H1 (cell line): ENCODE data around the gene SPSB1. TPM values are rescaled to one million over a fixed set of nuclear protein-coding genes. Genes with fewer than 3 reads are reported as not detected.

ENCODE experiments used
- CTCF ChIA-PET: fragments of 300-600 bp; sonication (Branson Sonifier 250); formaldehyde crosslinking; loops from one replicate; lab custom pipeline; 2021; ENCODE audit not compliant: partially characterized antibody; lab: Charles Lee
- POLR2A ChIA-PET: fragments of 300-600 bp; sonication (Branson Sonifier 250); formaldehyde crosslinking; loops from one replicate; lab custom pipeline; 2021; ENCODE audit warnings: inconsistent platforms; ENCODE audit not compliant: partially characterized antibody; lab: Charles Lee
- DNase-seq, 2 experiments: peaks; one replicate each; pipeline versions ENCODE4 v3.0.0 to v3.0.0-alpha.2; 2010 to 2022; ENCODE audit warnings: low spot score in 2 of 2, low read depth in 1 of 2, mixed read lengths in 1 of 2
- FAIRE-seq: peaks from 2 replicates; lab custom pipeline; 2011; peaks lifted over from hg19 to GRCh38; lab: Jason Lieb, UNC
- H2AFZ ChIP-seq: 2 replicates; pipeline ENCODE4 v1.8.1; 2012; ENCODE audit warnings: low read length, inconsistent platforms
- H2AK5ac ChIP-seq: 2 replicates; pipeline ENCODE4 v1.6.1; 2013; ENCODE audit warnings: low read depth, low read length
- H2BK120ac ChIP-seq: replicated peaks from 2 replicates; pipeline ENCODE3; 2013; ENCODE audit warnings: low read depth, low read length, inconsistent platforms
- H2BK12ac ChIP-seq: 2 replicates; pipeline ENCODE4 v1.6.1; 2013; ENCODE audit warnings: low read depth, low read length
- H2BK15ac ChIP-seq: 2 replicates; pipeline ENCODE4 v1.6.1; 2013; ENCODE audit warnings: low read length
- H2BK20ac ChIP-seq: 2 replicates; pipeline ENCODE4 v1.6.1; 2013; ENCODE audit warnings: low read length
- H2BK5ac ChIP-seq: 2 replicates; pipeline ENCODE4 v1.6.1; 2013; ENCODE audit warnings: low read depth, low read length
- H3K14ac ChIP-seq: 2 replicates; pipeline ENCODE4 v1.6.1; 2013; ENCODE audit warnings: inconsistent platforms; ENCODE audit not compliant: insufficient read length
- H3K18ac ChIP-seq: 2 replicates; pipeline ENCODE4 v1.6.1; 2013; ENCODE audit warnings: low read length; ENCODE audit errors: extremely low read depth
- H3K23ac ChIP-seq: 2 replicates; pipeline ENCODE4 v1.6.1; 2013; ENCODE audit warnings: inconsistent platforms; ENCODE audit not compliant: insufficient read length
- H3K23me2 ChIP-seq: 2 replicates; pipeline ENCODE4 v1.6.1; 2013; ENCODE audit warnings: low read depth, low read length
- H3K27ac ChIP-seq: 2 replicates; pipeline ENCODE4 v1.6.1; 2011; ENCODE audit warnings: low read depth, low read length, inconsistent platforms
- H3K27me3 ChIP-seq, 4 experiments: replicated peaks in 1 of 4; 1 replicate in 1 of 4; 2 replicates in 3 of 4; pipeline versions ENCODE4 v1.6.1 to v1.8.1; 2011 to 2013; ENCODE audit warnings: low read length in 3 of 4, mild to moderate bottlenecking in 3 of 4, inconsistent platforms in 2 of 4, mixed read lengths in 2 of 4, moderate library complexity in 1 of 4; ENCODE audit not compliant: control insufficient read depth in 3 of 4, insufficient read depth in 3 of 4; ENCODE audit errors: extremely low read depth in 1 of 4
- H3K36me3 ChIP-seq, 4 experiments: 2 replicates each; pipeline versions ENCODE4 v1.6.1 to v1.8.1; 2011 to 2013; ENCODE audit warnings: mild to moderate bottlenecking in 4 of 4, low read length in 3 of 4, moderate library complexity in 2 of 4, control low read depth in 1 of 4, inconsistent platforms in 1 of 4; ENCODE audit not compliant: insufficient read depth in 4 of 4, control insufficient read depth in 2 of 4
- H3K4ac ChIP-seq: replicated peaks from 2 replicates; pipeline ENCODE3; 2013; ENCODE audit warnings: low read length, low read depth, mixed read lengths, inconsistent platforms; ENCODE audit not compliant: insufficient read length
- H3K4me1 ChIP-seq, 4 experiments: replicated peaks in 1 of 4; 1 replicate in 1 of 4; 2 replicates in 3 of 4; pipeline versions ENCODE4 v1.6.1 to v1.8.1; 2011 to 2013; ENCODE audit warnings: low read length in 3 of 4, inconsistent platforms in 2 of 4, mixed read lengths in 1 of 4; ENCODE audit not compliant: insufficient read depth in 4 of 4, control insufficient read depth in 3 of 4
- H3K4me2 ChIP-seq, 2 experiments: 2 replicates each; pipeline versions ENCODE4 v1.6.1 to v1.8.1; 2011 to 2013; ENCODE audit warnings: low read depth in 2 of 2, low read length in 2 of 2, control low read depth in 1 of 2, inconsistent platforms in 1 of 2, mild to moderate bottlenecking in 1 of 2; ENCODE audit not compliant: insufficient read depth in 1 of 2
- H3K4me3 ChIP-seq, 4 experiments: fragments of 200-600, 300-600 bp in 1 of 4; sonication (generic), shearing (Covaris generic), sonication (Bioruptor Twin) in 1 of 4; 2 replicates each; pipeline versions ENCODE4 v1.5.1 to v1.8.1; 2011 to 2016; ENCODE audit warnings: low read length in 4 of 4, low read depth in 3 of 4, control low read depth in 2 of 4, inconsistent platforms in 2 of 4, mild to moderate bottlenecking in 2 of 4, mixed read lengths in 1 of 4, moderate library complexity in 1 of 4; ENCODE audit not compliant: insufficient read depth in 2 of 4; ENCODE audit errors: extremely low read depth in 1 of 4
- H3K56ac ChIP-seq: replicated peaks from 2 replicates; pipeline ENCODE3; 2013; ENCODE audit warnings: low read depth, mild to moderate bottlenecking, mixed read lengths, low read length, inconsistent platforms; ENCODE audit not compliant: insufficient read length
- H3K79me1 ChIP-seq: 2 replicates; pipeline ENCODE4 v1.6.1; 2013; ENCODE audit warnings: low read depth, low read length, control low read depth
- H3K79me2 ChIP-seq, 2 experiments: 2 replicates each; pipeline versions ENCODE4 v1.6.1 to v1.8.1; 2012 to 2013; ENCODE audit warnings: low read length in 2 of 2, mild to moderate bottlenecking in 2 of 2, inconsistent platforms in 1 of 2; ENCODE audit not compliant: insufficient read depth in 2 of 2, control insufficient read depth in 1 of 2
- H3K9ac ChIP-seq, 4 experiments: replicated peaks in 1 of 4; 1 replicate in 1 of 4; 2 replicates in 3 of 4; pipeline versions ENCODE4 v1.6.1 to v1.8.1; 2011 to 2013; ENCODE audit warnings: low read depth in 3 of 4, low read length in 3 of 4, control low read depth in 2 of 4, mild to moderate bottlenecking in 2 of 4, moderate library complexity in 2 of 4, inconsistent platforms in 1 of 4; ENCODE audit errors: extremely low read depth in 1 of 4
- H3K9me3 ChIP-seq, 2 experiments: 2 replicates each; pipeline versions ENCODE4 v1.6.1 to v1.8.1; 2012 to 2013; ENCODE audit warnings: mild to moderate bottlenecking in 2 of 2, moderate library complexity in 2 of 2, control low read depth in 1 of 2, inconsistent platforms in 1 of 2, low read depth in 1 of 2, low read length in 1 of 2, mixed read lengths in 1 of 2; ENCODE audit not compliant: insufficient read depth in 2 of 2
- H4K20me1 ChIP-seq, 2 experiments: replicated peaks in 1 of 2; 2 replicates each; pipeline versions ENCODE3 to v1.8.1; 2011 to 2013; ENCODE audit warnings: inconsistent platforms in 2 of 2, low read length in 2 of 2, mild to moderate bottlenecking in 1 of 2; ENCODE audit not compliant: insufficient read depth in 2 of 2, control insufficient read depth in 1 of 2
- H4K5ac ChIP-seq: 2 replicates; pipeline ENCODE4 v1.6.1; 2013; ENCODE audit warnings: low read length, low read depth, mixed read lengths, inconsistent platforms; ENCODE audit not compliant: insufficient read length
- H4K8ac ChIP-seq: 2 replicates; pipeline ENCODE4 v1.8.0; 2013; ENCODE audit warnings: mild to moderate bottlenecking, moderate library complexity, low read length, inconsistent platforms; ENCODE audit not compliant: insufficient read depth; ENCODE audit errors: extremely low read depth
- H4K91ac ChIP-seq: replicated peaks from 2 replicates; pipeline ENCODE3; 2013; ENCODE audit warnings: low read length, mixed read lengths, inconsistent platforms; ENCODE audit not compliant: insufficient read length
- KDM4A ChIP-seq: IDR thresholded peaks from one replicate; pipeline ENCODE4 v1.7.1; 2012; ENCODE audit warnings: low read depth, mild to moderate bottlenecking, moderate library complexity, low read length, inconsistent platforms; ENCODE audit not compliant: severe bottlenecking
- RFX5 ChIP-seq: IDR thresholded peaks from 2 replicates; pipeline ENCODE4 v1.6.1; 2011; ENCODE audit warnings: low read depth, low read length, improper control_type of control experiment, borderline replicate concordance
- RNF2 ChIP-seq: fragments of 200-900, 300-1000 bp; sonication (generic); IDR thresholded peaks from 2 replicates; pipeline ENCODE4 v1.7.1; 2016; ENCODE audit warnings: borderline replicate concordance, low read depth, mild to moderate bottlenecking, antibody characterized with exemption, low read length; ENCODE audit not compliant: poor library complexity, severe bottlenecking; ENCODE audit errors: missing control alignments
- SAP30 ChIP-seq: fragments of 300-600 bp; sonication (generic); IDR thresholded peaks from 2 replicates; pipeline ENCODE4 v1.7.1; 2012; ENCODE audit warnings: low read length, moderate library complexity, mild to moderate bottlenecking, inconsistent platforms; ENCODE audit not compliant: insufficient read depth, insufficient replicate concordance
- WGBS, 2 experiments: shearing (Covaris generic) in 1 of 2; methylation state at CpG; one replicate each; pipeline versions ENCODE4 v1.1.6 to v1.1.7; 2013 to 2015; ENCODE audit warnings: low lambda C conversion rate in 2 of 2, mixed read lengths in 2 of 2, inconsistent platforms in 1 of 2, low coverage in 1 of 2, missing lambda C conversion rate in 1 of 2; ENCODE audit not compliant: insufficient replicate concordance in 2 of 2, insufficient coverage in 1 of 2, insufficient read length in 1 of 2; ENCODE audit errors: extremely low coverage in 1 of 2, missing lambda C conversion rate in 1 of 2; 5-methylcytosine and 5-hydroxymethylcytosine counted together
- polyA plus RNA-seq, 7 experiments: library from polyadenylated mRNA; depleted of rRNA in 3 of 7; stranded (reverse) in 5 of 7; unstranded in 2 of 7; fragments of >200 nt in 5 of 7; fragments of 200-250 nt in 2 of 7; gene quantifications; 1 replicate in 5 of 7; 2 replicates in 1 of 7; 4 replicates in 1 of 7; pipeline versions ENCODE4 v1.2.1 to v1.2.3, GENCODE V29; 2011 to 2013; ENCODE audit warnings: missing spikeins in 2 of 7, mixed read lengths in 2 of 7
- total RNA-seq: library from RNA; stranded (reverse); fragmentation: NEBNext Ultra II Directional; extraction: Animal tissue kit (Norgen Biotek cat#: 25700); gene quantifications from 2 replicates; pipeline ENCODE4 v1.2.1, GENCODE V29; 2021

SPSB1 gene
- total and polyA plus RNA-seq, 2 of the 8 experiments (the other 6 are each of a cell fraction or from before 2014, with no cell fraction given), result 5.3 to 6.4 TPM

DNA sequence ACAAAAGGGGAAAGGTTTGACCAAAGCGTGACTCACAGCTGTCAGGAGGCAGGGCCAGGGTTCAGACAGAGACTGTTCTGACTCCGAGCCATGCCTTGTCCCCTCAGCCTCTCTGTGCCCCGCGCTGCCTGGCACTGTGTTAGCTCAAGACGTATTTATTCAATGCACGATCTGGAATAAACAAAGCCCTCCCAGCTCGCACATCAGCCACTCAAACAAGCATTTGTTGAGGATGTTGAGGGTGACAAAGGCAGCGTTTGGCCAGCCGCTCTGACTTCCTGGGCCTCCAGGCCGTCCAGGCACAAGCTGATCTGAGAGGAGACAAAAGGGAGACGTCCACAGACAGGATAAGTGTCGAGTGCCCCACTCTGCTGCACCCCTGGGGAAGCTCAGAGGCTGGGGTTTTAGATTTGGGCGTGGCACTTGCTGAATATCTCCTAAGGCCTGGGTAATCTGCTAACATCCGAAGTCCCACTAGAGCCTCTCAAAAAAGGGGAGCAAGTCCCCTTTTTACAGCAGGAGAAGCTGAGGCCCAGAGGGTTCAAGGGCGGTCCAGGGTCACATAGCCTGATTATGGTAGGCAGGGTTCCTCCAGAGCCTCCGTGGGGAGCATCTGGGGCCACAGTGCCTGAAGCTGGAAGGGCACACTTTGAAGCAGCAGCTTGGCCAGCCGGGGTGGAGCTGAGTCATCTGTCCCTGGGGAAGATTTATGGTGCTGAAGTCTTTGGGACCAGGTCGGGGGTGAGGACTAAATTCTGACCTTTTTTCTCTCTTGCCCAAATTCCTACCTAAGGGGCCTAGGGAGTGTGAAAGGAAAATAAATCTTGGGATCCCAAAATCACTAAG is 95.9 kb downstream of the SPSB1 start:
- Histone ChIP-seq H2BK12ac (no peak overlapping the region), H3K9me3 (no peaks in the 10 kb centered on the region), H3K4me2 (no peak overlapping the region), H2BK5ac (no peak overlapping the region), H3K14ac (no peak overlapping the region), H3K4ac (no peak overlapping the region), H3K56ac (no peak overlapping the region), H3K36me3 (no peaks in the 10 kb centered on the region), H2BK120ac (no peak overlapping the region), H4K8ac (peak overlapping the region; percentile 80; the same call in 1 of the 2 replicates), H3K27ac (no peak overlapping the region), H3K4me3 (no peak overlapping the region), H3K23ac (no peak overlapping the region), H3K79me1 (no peaks in the 10 kb centered on the region), H3K79me2 (no peaks in the 10 kb centered on the region), H3K18ac (no peak overlapping the region), H4K91ac (no peak overlapping the region), H3K9ac (no peak overlapping the region), H3K27me3 (no peaks in the 10 kb centered on the region), H4K20me1 (no peaks in the 10 kb centered on the region), H3K23me2 (no peaks in the 10 kb centered on the region), H2AFZ (no peak overlapping the region), H2BK15ac (no peak overlapping the region), H2AK5ac (no peak overlapping the region), H3K4me1 (peaks cover 0 to 3% (median 0%) of the 10 kb centered on the region in 4 experiments; a peak in 1 of 7 replicates), H2BK20ac (no peak overlapping the region), H4K5ac (peak overlapping the region; percentile 1)
- ChIA-PET CTCF (interaction anchor here (0.7 to 2.3 kb wide), 8 partner anchors 14 to 121 kb away, joined by 3 to 7 read pairs (median 4); no protein-coding TSS in a partner anchor), POLR2A (interaction anchor here (1.9 kb wide), 1 partner anchor 11 kb away, joined by 5 read pairs; no protein-coding TSS in a partner anchor)
- no peak for DNase-seq
- TF ChIP-seq SAP30 (no peak), KDM4A (no peak), RFX5 (0 out of 2 replicates have a peak, but pooled peaks have one; percentile 33), RNF2 (no peak)
- WGBS, 2 experiments, result 77% methylated on average over 18 of the region's 18 CpGs; no CpG with 5 or more reads in 1 of the 2 experiments
- no peak for FAIRE-seq
